22Rv1 (cell line): ENCODE results near the gene SPATC1L.

Experiments used
- CTCF ChIP-seq: fragments of 450-650 bp; IDR thresholded peaks from 2 replicates; pipeline ENCODE4 v1.5.1; 2017; ENCODE audit warnings: mild to moderate bottlenecking
- ZFX ChIP-seq: fragments of 450-650 bp; IDR thresholded peaks from 2 replicates; pipeline ENCODE4 v1.6.1; 2017; ENCODE audit warnings: antibody characterized with exemption, borderline replicate concordance

DNA sequence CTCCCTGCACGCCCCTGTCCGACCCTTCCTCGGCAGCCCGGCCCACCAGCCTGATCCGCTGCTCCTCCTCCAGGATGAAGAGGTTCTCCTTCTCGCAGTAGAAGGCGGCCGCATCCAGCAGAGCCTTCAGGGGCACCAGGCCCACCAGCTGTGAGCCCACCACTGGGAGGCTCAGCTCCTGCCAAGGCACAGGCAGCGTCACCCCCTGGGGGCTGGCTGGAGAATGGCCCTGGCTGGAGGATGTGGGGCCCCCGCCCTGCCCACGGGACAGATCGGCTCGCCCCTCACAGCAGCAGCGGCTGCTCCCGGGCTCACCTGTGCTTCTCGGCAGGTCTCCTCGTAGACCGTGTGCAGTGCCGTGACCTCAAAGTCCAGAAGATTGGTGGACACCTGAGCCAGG, 34.2 kb downstream of the SPATC1L start:
- TF ChIP-seq CTCF (no peak), ZFX (no peak)
